Measurements from ENCODE around the gene THEM4.

DNA sequence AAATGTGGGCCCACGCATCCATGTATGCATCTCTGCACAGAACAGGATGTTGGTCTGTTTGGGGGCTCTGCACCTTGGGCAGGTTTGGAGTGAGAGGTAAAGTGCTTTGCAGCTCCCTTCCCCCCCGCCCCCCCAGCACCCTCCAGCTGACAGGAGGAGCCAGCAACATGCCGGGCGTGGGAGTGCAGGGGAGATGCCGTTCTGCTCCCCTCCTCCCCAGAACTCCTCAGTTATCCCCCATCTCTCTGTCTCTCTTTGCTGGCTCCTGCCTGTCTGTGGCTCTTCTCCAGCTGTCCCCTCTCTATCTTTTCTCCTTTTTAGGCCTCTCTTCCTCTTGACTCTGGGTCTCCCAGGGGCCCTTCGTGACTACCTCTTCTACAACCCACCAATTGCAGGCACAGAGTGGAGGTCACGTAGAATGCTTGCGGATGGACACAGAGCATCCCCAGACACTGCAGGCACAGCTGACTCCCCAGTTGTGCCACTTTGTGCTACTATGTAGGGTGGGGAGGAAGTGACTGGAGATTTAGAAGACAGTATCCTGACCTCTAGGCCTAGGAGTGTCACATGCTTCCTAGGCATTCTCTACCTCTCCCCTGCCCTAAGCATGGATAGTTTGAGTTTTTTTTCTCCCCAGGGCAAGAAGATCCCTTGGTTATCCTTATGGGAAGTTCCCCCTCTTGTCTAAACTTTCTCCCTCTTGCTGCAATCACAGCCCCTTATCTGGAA is 76.0 kb downstream of the THEM4 start:
- TF ChIP-seq, protein P1, sequence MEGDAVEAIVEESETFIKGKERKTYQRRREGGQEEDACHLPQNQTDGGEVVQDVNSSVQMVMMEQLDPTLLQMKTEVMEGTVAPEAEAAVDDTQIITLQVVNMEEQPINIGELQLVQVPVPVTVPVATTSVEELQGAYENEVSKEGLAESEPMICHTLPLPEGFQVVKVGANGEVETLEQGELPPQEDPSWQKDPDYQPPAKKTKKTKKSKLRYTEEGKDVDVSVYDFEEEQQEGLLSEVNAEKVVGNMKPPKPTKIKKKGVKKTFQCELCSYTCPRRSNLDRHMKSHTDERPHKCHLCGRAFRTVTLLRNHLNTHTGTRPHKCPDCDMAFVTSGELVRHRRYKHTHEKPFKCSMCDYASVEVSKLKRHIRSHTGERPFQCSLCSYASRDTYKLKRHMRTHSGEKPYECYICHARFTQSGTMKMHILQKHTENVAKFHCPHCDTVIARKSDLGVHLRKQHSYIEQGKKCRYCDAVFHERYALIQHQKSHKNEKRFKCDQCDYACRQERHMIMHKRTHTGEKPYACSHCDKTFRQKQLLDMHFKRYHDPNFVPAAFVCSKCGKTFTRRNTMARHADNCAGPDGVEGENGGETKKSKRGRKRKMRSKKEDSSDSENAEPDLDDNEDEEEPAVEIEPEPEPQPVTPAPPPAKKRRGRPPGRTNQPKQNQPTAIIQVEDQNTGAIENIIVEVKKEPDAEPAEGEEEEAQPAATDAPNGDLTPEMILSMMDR (IDR thresholded peaks at IDR 0.05), result no peak
- TF ChIP-seq POLR2A (IDR thresholded peaks at IDR 0.05), result no peak
